GM12878 (cell line): Measurements from ENCODE around the gene ABHD2. TPM values are rescaled to one million over a fixed set of nuclear protein-coding genes. Genes with fewer than 3 reads are reported as not detected.

Experiments
- ATAC-seq: fragments of 200-7000 bp; cut with Tn5 transposase; 3 replicates; pipeline ENCODE4 v1.9.1; 2020; ENCODE audit warnings: mild to moderate bottlenecking, moderate library complexity
- BruUV-seq: library from RNA; stranded (reverse); fragments of 400-500 nt; replicated peaks from 2 replicates; lab custom pipeline; 2021; lab: Mats Ljungman, UMichigan
- CTCF ChIA-PET: fragments of 300-600 bp; sonication (Branson Sonifier 250); formaldehyde crosslinking; extraction: SDS; loops from one replicate; lab custom pipeline; 2021; ENCODE audit warnings: inconsistent platforms; lab: Yijun Ruan, JAX
- POLR2A ChIA-PET: fragments of 350-600 bp; formaldehyde crosslinking; extraction: SDS; loops from one replicate; lab custom pipeline; 2021; ENCODE audit warnings: inconsistent platforms; lab: Charles Lee
- RAD21 ChIA-PET: fragments of 300-600 bp; sonication (Branson Sonifier 250); formaldehyde crosslinking; loops from one replicate; lab custom pipeline; 2023; ENCODE audit warnings: antibody characterized with exemption; ENCODE audit not compliant: unreplicated experiment; lab: Charles Lee
- SMC1A ChIA-PET: fragments of 300-600 bp; sonication (Branson Sonifier 250); formaldehyde crosslinking; loops from one replicate; lab custom pipeline; 2023; ENCODE audit not compliant: unreplicated experiment, uncharacterized antibody; lab: Charles Lee
- DNase-seq: peaks from one replicate; pipeline ENCODE4 v3.0.0-alpha.2; 2011; ENCODE audit warnings: low read depth, low spot score
- FAIRE-seq: peaks from 3 replicates; lab custom pipeline; 2011; peaks lifted over from hg19 to GRCh38; lab: Jason Lieb, UNC
- H2AFZ ChIP-seq: 2 replicates; pipeline ENCODE4 v1.6.0; 2011; ENCODE audit warnings: low read depth, low read length, control low read depth; ENCODE audit not compliant: control insufficient read depth
- H3K27ac ChIP-seq: 2 replicates; pipeline ENCODE4 v1.5.1; 2011; ENCODE audit warnings: control low read depth; ENCODE audit not compliant: control insufficient read depth, insufficient read depth
- H3K27me3 ChIP-seq, 2 experiments: replicated peaks in 1 of 2; 2 replicates each; pipeline versions ENCODE4 v1.6.0 to v1.6.1; 2011; ENCODE audit warnings: low read length in 1 of 2; ENCODE audit not compliant: control insufficient read depth in 2 of 2, insufficient read depth in 2 of 2
- H3K36me3 ChIP-seq, 2 experiments: 2 replicates each; pipeline ENCODE4 v1.5.1; 2011; ENCODE audit warnings: low read length in 1 of 2; ENCODE audit not compliant: control insufficient read depth in 2 of 2, insufficient read depth in 2 of 2
- H3K4me1 ChIP-seq: 2 replicates; pipeline ENCODE4 v1.6.1; 2011; ENCODE audit warnings: mild to moderate bottlenecking, low read length, moderate library complexity, mixed read lengths; ENCODE audit not compliant: control insufficient read depth, insufficient read depth
- H3K4me2 ChIP-seq: 2 replicates; pipeline ENCODE4 v1.6.0; 2011; ENCODE audit warnings: control low read depth; ENCODE audit not compliant: control insufficient read depth, insufficient read depth
- H3K4me3 ChIP-seq: fragments of 200-600 bp; sonication (generic); 2 replicates; pipeline ENCODE4 v1.5.1; 2016
- H3K79me2 ChIP-seq: 2 replicates; pipeline ENCODE4 v1.6.0; 2011; ENCODE audit warnings: low read length; ENCODE audit not compliant: control insufficient read depth, insufficient read depth
- H3K9ac ChIP-seq: 2 replicates; pipeline ENCODE4 v1.8.0; 2011; ENCODE audit warnings: low read length, control low read depth, mixed read lengths; ENCODE audit not compliant: control insufficient read depth, insufficient read depth
- H3K9me3 ChIP-seq: replicated peaks from 3 replicates; pipeline ENCODE4 v1.5.1; 2011; ENCODE audit warnings: mild to moderate bottlenecking, low read length; ENCODE audit not compliant: control insufficient read depth, insufficient read depth
- H4K20me1 ChIP-seq: 2 replicates; pipeline ENCODE4 v1.6.0; 2011; ENCODE audit not compliant: control insufficient read depth, insufficient read depth
- BCL11A ChIP-seq: IDR thresholded peaks from 2 replicates; pipeline ENCODE4 v1.6.1; 2011; ENCODE audit warnings: low read depth, low read length
- CBFB ChIP-seq: IDR thresholded peaks from 2 replicates; pipeline ENCODE4 v1.6.1; 2016; ENCODE audit warnings: antibody characterized with exemption, low read depth
- CHD1 ChIP-seq: IDR thresholded peaks from 2 replicates; pipeline ENCODE4 v1.6.1; 2012; ENCODE audit warnings: low read depth, low read length, improper control_type of control experiment
- CHD2 ChIP-seq: IDR thresholded peaks from 2 replicates; pipeline ENCODE4 v1.6.1; 2011; ENCODE audit warnings: low read depth, low read length, improper control_type of control experiment, borderline replicate concordance
- CTCF ChIP-seq, 3 experiments: IDR thresholded peaks in 2 of 3; conservative IDR thresholded peaks in 1 of 3; 2 replicates each; pipeline ENCODE4 v1.5.1; 2011; ENCODE audit warnings: low read depth in 3 of 3, low read length in 3 of 3, mild to moderate bottlenecking in 3 of 3, control low read depth in 2 of 3, moderate library complexity in 2 of 3, inconsistent platforms in 1 of 3, mixed read lengths in 1 of 3; ENCODE audit not compliant: control insufficient read depth in 2 of 3, insufficient read depth in 1 of 3; ENCODE audit errors: extremely low read depth in 1 of 3
- FOXM1 ChIP-seq: IDR thresholded peaks from 2 replicates; pipeline ENCODE4 v1.6.1; 2012; ENCODE audit warnings: low read depth, mild to moderate bottlenecking, inconsistent platforms, low read length, moderate library complexity
- JUNB ChIP-seq: IDR thresholded peaks from 2 replicates; pipeline ENCODE4 v1.6.1; 2016; ENCODE audit warnings: antibody characterized with exemption, mild to moderate bottlenecking
- MLLT1 ChIP-seq: fragments of 450-650 bp; IDR thresholded peaks from 2 replicates; pipeline ENCODE4 v1.6.1; 2016; ENCODE audit warnings: mild to moderate bottlenecking
- NR2F1 ChIP-seq: fragments of 450-650 bp; conservative IDR thresholded peaks from 2 replicates; pipeline ENCODE4 v1.6.1; 2017; ENCODE audit warnings: mild to moderate bottlenecking
- PRDM15 ChIP-seq: fragments of 450-650 bp; formaldehyde crosslinking; IDR thresholded peaks from 2 replicates; pipeline ENCODE4 v1.4.0; 2020; ENCODE audit warnings: mild to moderate bottlenecking, moderate library complexity
- RAD51 ChIP-seq: fragments of 450-650 bp; IDR thresholded peaks from 2 replicates; pipeline ENCODE4 v1.6.1; 2016; ENCODE audit warnings: moderate library complexity, mild to moderate bottlenecking, inconsistent platforms
- SIX5 ChIP-seq: IDR thresholded peaks from 2 replicates; pipeline ENCODE4 v1.6.1; 2011; ENCODE audit warnings: mild to moderate bottlenecking, low read depth, low read length, moderate library complexity; ENCODE audit not compliant: severe bottlenecking
- SMAD5 ChIP-seq: IDR thresholded peaks from 2 replicates; pipeline ENCODE4 v1.6.1; 2016; ENCODE audit warnings: antibody characterized with exemption, low read depth
- SP1 ChIP-seq: IDR thresholded peaks from one replicate; pipeline ENCODE4 v1.6.1; 2011; ENCODE audit warnings: low read depth, low read length
- TCF12 ChIP-seq: IDR thresholded peaks from 2 replicates; pipeline ENCODE4 v1.6.1; 2011; ENCODE audit warnings: low read depth, mild to moderate bottlenecking, low read length
- TCF3 ChIP-seq: IDR thresholded peaks from 2 replicates; pipeline ENCODE4 v1.6.1; 2012; ENCODE audit warnings: low read depth, mild to moderate bottlenecking, low read length, borderline replicate concordance; ENCODE audit not compliant: insufficient read depth
- ZNF24 ChIP-seq: fragments of 450-650 bp; IDR thresholded peaks from 2 replicates; pipeline ENCODE4 v1.6.1; 2017; ENCODE audit warnings: antibody characterized with exemption, mild to moderate bottlenecking
- WGBS: methylation state at CpG from one replicate; pipeline ENCODE4 v1.1.6; 2016; ENCODE audit warnings: low lambda C conversion rate; ENCODE audit not compliant: insufficient replicate concordance, insufficient coverage; ENCODE audit errors: missing lambda C conversion rate; 5-methylcytosine and 5-hydroxymethylcytosine counted together
- in situ Hi-C: fragments of 300-500 bp; cut with MboI; formaldehyde crosslinking; loops from 9 replicates; pipeline ENCODE4 v1.14.3; 2018; ENCODE audit warnings: mixed read lengths
- intact Hi-C: fragments of 100-400 bp; cut with micrococcal nuclease; formaldehyde crosslinking; loops from one replicate; pipeline ENCODE4 v1.14.2; 2022; ENCODE audit not compliant: unreplicated experiment
- polyA plus RNA-seq, 11 experiments: library from polyadenylated mRNA; depleted of rRNA in 4 of 11; unstranded in 6 of 11; stranded (reverse) in 5 of 11; fragments of >200 nt; fragmentation: Nextera tagmentation in 4 of 11; fragmentation: Illumina TruSeq in 1 of 11; extraction: Ambion mirVana in 4 of 11; extraction: Trizol in 1 of 11; gene quantifications; 1 replicate in 1 of 11; 2 replicates in 10 of 11; pipeline versions ENCODE4 v1.2.1 to v1.2.3, GENCODE V29; 2011 to 2016; ENCODE audit warnings: inconsistent platforms in 2 of 11, missing spikeins in 2 of 11, low read depth in 1 of 11
- total RNA-seq, 4 experiments: library from RNA; depleted of rRNA in 3 of 4; stranded (reverse); fragments of >200 nt in 3 of 4; fragmentation: Illumina TruSeq in 1 of 4; extraction: Trizol in 1 of 4; gene quantifications; 2 replicates each; pipeline versions ENCODE4 v1.2.1 to v1.2.3, GENCODE V29; 2013 to 2021

The ABHD2 gene
- total and polyA plus RNA-seq, 10 of the 15 experiments (the other 5 are each of a cell fraction or from before 2014, with no cell fraction given): 1.2 to 33.6 (median 20.4) TPM

GRCh38 chr15:89043031-89044002 lies 44.9 kb upstream of the ABHD2 start:
- no peak overlapping the region for H3K9ac ChIP-seq
- no peak for DNase-seq
- ChIA-PET RAD21 (interaction anchor here (0.6 kb wide), 1 partner anchor 61 kb away, joined by 3 read pairs; no protein-coding TSS in a partner anchor), CTCF (interaction anchor here (0.6 to 0.9 kb wide), 3 partner anchors 139 to 759 kb away, joined by 3 read pairs; no protein-coding TSS in a partner anchor), POLR2A (no interaction called here), SMC1A (no interaction called here)
- no TSS peak for BruUV-seq
- no peak overlapping the region for H3K27ac ChIP-seq
- H3K4me3 ChIP-seq: no peak overlapping the region
- FAIRE-seq: no peak
- no peaks in the 10 kb centered on the region for H3K79me2 ChIP-seq
- WGBS: 100% methylated on average over 1 of the region's 3 CpGs
- no peaks in the 10 kb centered on the region for H3K9me3 ChIP-seq
- no peaks in the 10 kb centered on the region for H4K20me1 ChIP-seq
- no peak overlapping the region for H2AFZ ChIP-seq
- no peak for TF ChIP-seq SP1
- TF ChIP-seq FOXM1: no peak
- no peak for TF ChIP-seq CBFB
- no peak for TF ChIP-seq PRDM15 (CRISPR knock-in tag)
- TF ChIP-seq CHD1: no peak
- no peak for TF ChIP-seq JUNB
- no peak for TF ChIP-seq TCF12
- TF ChIP-seq NR2F1: no peak
- TF ChIP-seq SMAD5: no peak
- no peak for TF ChIP-seq CTCF (IDR thresholded peaks at IDR 0.05 in 2 of 3, conservative IDR thresholded peaks at IDR 0.05 in 1 of 3; ENCODE audit: control insufficient read depth in 2 of 3, extremely low read depth in 1 of 3, insufficient read depth in 1 of 3, low read depth in 3 of 3, low read length in 3 of 3)
- TF ChIP-seq BCL11A: no peak
- TF ChIP-seq TCF3: no peak
- TF ChIP-seq ZNF24: no peak
- no peak for TF ChIP-seq SIX5
- TF ChIP-seq RAD51: no peak
- TF ChIP-seq CHD2: no peak
- no peak for TF ChIP-seq MLLT1
- no peaks in the 10 kb centered on the region for H3K27me3 ChIP-seq
- in situ Hi-C loops: no loop called here
- ATAC-seq: no peak
- intact Hi-C loops: no loop called here
- H3K4me2 ChIP-seq: no peak overlapping the region
- H3K36me3 ChIP-seq: no peaks in the 10 kb centered on the region
- no peaks in the 10 kb centered on the region for H3K4me1 ChIP-seq
